NT2/D1 (cell line): ENCODE data around the gene THY1.

ENCODE experiments used
- SUZ12 ChIP-seq: IDR thresholded peaks from 2 replicates; pipeline ENCODE4 v1.6.1; 2011; ENCODE audit not compliant: insufficient read length, insufficient read depth; ENCODE audit errors: extremely low read depth
- YY1 ChIP-seq: IDR thresholded peaks from 2 replicates; pipeline ENCODE4 v1.6.1; 2011; ENCODE audit not compliant: insufficient read length, insufficient read depth
- ZNF274 ChIP-seq: IDR thresholded peaks from 2 replicates; pipeline ENCODE4 v1.6.1; 2011; ENCODE audit warnings: mild to moderate bottlenecking, low read depth, low read length

DNA sequence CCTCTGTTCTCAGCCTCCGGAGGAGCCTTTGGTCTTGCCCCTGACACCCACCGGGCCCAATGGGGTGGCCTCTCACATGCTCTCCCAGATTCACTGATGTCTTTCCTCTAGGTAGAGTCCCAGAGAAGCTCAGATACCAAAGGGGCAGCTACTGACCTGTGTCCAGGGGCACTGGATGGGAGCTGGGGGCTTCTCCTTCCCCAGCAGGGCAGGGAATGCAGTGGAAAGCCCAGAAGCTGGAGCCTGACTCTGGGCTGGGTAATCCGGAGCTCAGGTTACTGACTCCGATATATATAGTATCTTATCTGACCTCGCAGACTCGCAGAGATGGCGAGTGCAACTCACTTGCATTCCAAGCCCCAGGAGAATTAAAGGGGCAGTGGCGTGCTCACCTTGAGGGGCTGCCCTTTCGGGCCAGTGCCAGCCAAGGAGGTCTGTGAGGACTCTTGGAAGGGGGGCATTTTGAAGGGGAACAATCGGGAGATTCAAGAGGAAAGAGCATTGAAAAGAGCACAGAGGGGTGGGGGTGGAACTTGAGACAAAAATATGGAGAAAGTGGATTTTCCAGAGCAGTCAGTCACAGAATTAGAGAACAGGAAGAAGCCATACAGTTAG lies 44.0 kb downstream of the THY1 start:
- TF ChIP-seq YY1: no peak
- TF ChIP-seq ZNF274: no peak
- TF ChIP-seq SUZ12: no peak
